HG02973 (cell line): ENCODE data around the gene SMIM23.

ENCODE experiments used
- ATAC-seq: cut with Tn5 transposase; IDR thresholded peaks from one replicate; pipeline ENCODE4 v1.9.1; 2021; ENCODE audit warnings: moderate library complexity; ENCODE audit not compliant: unreplicated experiment

SMIM23 gene

GRCh38 chr5:171785517-171785916 is at the start of gene SMIM23:
SMIM23 (plus strand) TSS chr5:171785817; CDS start chr5:171785872, 55 bp downstream.
- ATAC-seq = no peak

- no peak for ATAC-seq
Observed at GRCh38 chr5:171736976-171737891, 48.4 kb upstream of the SMIM23 start.

GRCh38 chr5:171738501-171738900 is 47.1 kb upstream of the SMIM23 start:
- ATAC-seq = no peak

- no peak for ATAC-seq
Observed at GRCh38 chr5:171739271-171739670, 46.3 kb upstream of the SMIM23 start.

- peak; percentile 10 for ATAC-seq
Observed at GRCh38 chr5:171743436-171744076, 42.1 kb upstream of the SMIM23 start.

GRCh38 chr5:171744264-171744663 is 41.4 kb upstream of the SMIM23 start:
- ATAC-seq = no peak

GRCh38 chr5:171744882-171745281 is 40.7 kb upstream of the SMIM23 start:
- ATAC-seq = no peak

GRCh38 chr5:171745602-171746001 is 40.0 kb upstream of the SMIM23 start:
- ATAC-seq = no peak

GRCh38 chr5:171747061-171747859 is 38.4 kb upstream of the SMIM23 start:
- no peak for ATAC-seq

GRCh38 chr5:171748720-171749119 is 36.9 kb upstream of the SMIM23 start:
- no peak for ATAC-seq

GRCh38 chr5:171749365-171749764 is 36.3 kb upstream of the SMIM23 start:
- no peak for ATAC-seq

- ATAC-seq = no peak
Observed at GRCh38 chr5:171750311-171750788, 35.3 kb upstream of the SMIM23 start.

- ATAC-seq = no peak
Observed at GRCh38 chr5:171755354-171755821, 30.2 kb upstream of the SMIM23 start.

GRCh38 chr5:171757853-171758535 is 27.6 kb upstream of the SMIM23 start:
- ATAC-seq = no peak

GRCh38 chr5:171759777-171760176 is 25.8 kb upstream of the SMIM23 start:
- no peak for ATAC-seq

GRCh38 chr5:171762021-171762608 is 23.5 kb upstream of the SMIM23 start:
- ATAC-seq = no peak

GRCh38 chr5:171762903-171763302 is 22.7 kb upstream of the SMIM23 start:
- no peak for ATAC-seq

GRCh38 chr5:171764265-171764664 is 21.4 kb upstream of the SMIM23 start:
- no peak for ATAC-seq

- no peak for ATAC-seq
Observed at GRCh38 chr5:171766875-171767274, 18.7 kb upstream of the SMIM23 start.

GRCh38 chr5:171770153-171770552 is 15.5 kb upstream of the SMIM23 start:
- ATAC-seq = no peak
